HepG2 (cell line): ENCODE measurements around the gene BZW1. TPM values are rescaled to one million over a fixed set of nuclear protein-coding genes. Genes with fewer than 3 reads are reported as not detected.

Source experiments
- CBX5 ChIP-seq: sonication (generic); formaldehyde crosslinking; IDR thresholded peaks from 2 replicates; pipeline ENCODE4 v1.4.0; 2020; ENCODE audit warnings: missing genetic modification reagents, borderline replicate concordance
- CREM ChIP-seq, 2 experiments: sonication (generic) in 1 of 2; formaldehyde crosslinking in 1 of 2; IDR thresholded peaks; 2 replicates each; pipeline versions ENCODE4 v1.4.0 to v1.6.1; 2016 to 2020; ENCODE audit warnings: antibody characterized with exemption in 1 of 2, mild to moderate bottlenecking in 1 of 2, missing genetic modification reagents in 1 of 2
- FOSL2 ChIP-seq: sonication (generic); formaldehyde crosslinking; IDR thresholded peaks from 2 replicates; pipeline ENCODE4 v1.4.0; 2020; ENCODE audit warnings: missing genetic modification reagents
- FOXA3 ChIP-seq: IDR thresholded peaks from 2 replicates; pipeline ENCODE4 v1.6.1; 2016; ENCODE audit warnings: missing genetic modification reagents, missing compliant biosample characterization
- FOXK2 ChIP-seq: fragments of 450-650 bp; IDR thresholded peaks from 2 replicates; pipeline ENCODE4 v1.6.1; 2016
- MAFG ChIP-seq: sonication (generic); formaldehyde crosslinking; IDR thresholded peaks from 2 replicates; pipeline ENCODE4 v1.5.1; 2020; ENCODE audit warnings: mild to moderate bottlenecking, missing genetic modification reagents
- MIER2 ChIP-seq: IDR thresholded peaks from 2 replicates; pipeline ENCODE4 v1.6.1; 2016; ENCODE audit warnings: missing biosample characterization, missing genetic modification reagents
- MTF1 ChIP-seq: sonication (generic); formaldehyde crosslinking; IDR thresholded peaks from 2 replicates; pipeline ENCODE4 v1.5.0; 2020; ENCODE audit warnings: missing genetic modification reagents
- PPARG ChIP-seq: conservative IDR thresholded peaks from 2 replicates; pipeline ENCODE4 v1.6.1; 2016; ENCODE audit warnings: missing biosample characterization, missing genetic modification reagents
- TARDBP ChIP-seq: sonication (generic); formaldehyde crosslinking; IDR thresholded peaks from 2 replicates; pipeline ENCODE4 v1.8.0; 2022; ENCODE audit warnings: mild to moderate bottlenecking, missing genetic modification reagents
- TBL1XR1 ChIP-seq: fragments of 150-350 bp; IDR thresholded peaks from 2 replicates; pipeline ENCODE4 v1.6.1; 2014; ENCODE audit warnings: borderline replicate concordance, low read length; ENCODE audit not compliant: partially characterized antibody
- THYN1 ChIP-seq: sonication (generic); formaldehyde crosslinking; IDR thresholded peaks from 2 replicates; pipeline ENCODE4 v1.8.1; 2023; ENCODE audit warnings: low read depth, mild to moderate bottlenecking, moderate library complexity, missing genetic modification reagents, borderline replicate concordance
- ZBTB7B ChIP-seq: sonication (generic); formaldehyde crosslinking; IDR thresholded peaks from 2 replicates; pipeline ENCODE4 v1.4.0; 2020; ENCODE audit warnings: missing genetic modification reagents
- ZFP36 ChIP-seq: fragments of 150-350 bp; IDR thresholded peaks from 2 replicates; pipeline ENCODE4 v1.6.1; 2018; ENCODE audit warnings: borderline replicate concordance, low read length, low read depth; ENCODE audit not compliant: partially characterized antibody
- ZNF709 ChIP-seq: sonication (generic); formaldehyde crosslinking; IDR thresholded peaks from 2 replicates; pipeline ENCODE4 v1.5.0; 2020; ENCODE audit warnings: mild to moderate bottlenecking, missing genetic modification reagents
- ZNF766 ChIP-seq: sonication (generic); formaldehyde crosslinking; IDR thresholded peaks from 2 replicates; pipeline ENCODE4 v1.5.0; 2020; ENCODE audit warnings: missing genetic modification reagents, borderline replicate concordance
- polyA plus RNA-seq, 8 experiments: library from polyadenylated mRNA; depleted of rRNA in 3 of 8; stranded (reverse) in 7 of 8; unstranded in 1 of 8; fragments of >200 nt; fragmentation: Illumina TruSeq in 4 of 8; extraction: Trizol in 4 of 8; gene quantifications; 2 replicates each; pipeline versions ENCODE4 v1.2.1 to v1.2.3, GENCODE V29; 2011 to 2016; ENCODE audit warnings: low read depth in 4 of 8, missing spikeins in 1 of 8, mixed read lengths in 1 of 8; ENCODE audit not compliant: insufficient read depth in 1 of 8
- total RNA-seq, 5 experiments: library from RNA; depleted of rRNA; stranded (reverse); fragments of >200 nt; fragmentation: Illumina TruSeq; extraction: Trizol; gene quantifications; 2 replicates each; pipeline ENCODE4 v1.2.3, GENCODE V29; 2016; ENCODE audit warnings: low read depth in 1 of 5
- TF ChIP-seq, protein P1 (sequence below): sonication (generic); formaldehyde crosslinking; IDR thresholded peaks from 2 replicates; pipeline ENCODE4 v1.4.0; 2020; ENCODE audit warnings: missing genetic modification reagents, mild to moderate bottlenecking, borderline replicate concordance
- TF ChIP-seq, protein P2 (sequence below): IDR thresholded peaks from 2 replicates; pipeline ENCODE4 v1.6.1; 2016; ENCODE audit warnings: missing biosample characterization, missing genetic modification reagents, low read depth
- TF ChIP-seq, protein P3 (sequence below): sonication (generic); formaldehyde crosslinking; IDR thresholded peaks from 2 replicates; pipeline ENCODE4 v1.8.1; 2022; ENCODE audit warnings: low read depth, mild to moderate bottlenecking, missing genetic modification reagents
- TF ChIP-seq, protein P4 (sequence below): sonication (generic); formaldehyde crosslinking; IDR thresholded peaks from 2 replicates; pipeline ENCODE4 v1.8.1; 2022; ENCODE audit warnings: mild to moderate bottlenecking, missing genetic modification reagents

Gene BZW1
- total and polyA plus RNA-seq, 2 of the 13 experiments (the other 11 are each of a cell fraction or from before 2014, with no cell fraction given), result 106 to 384 TPM

DNA sequence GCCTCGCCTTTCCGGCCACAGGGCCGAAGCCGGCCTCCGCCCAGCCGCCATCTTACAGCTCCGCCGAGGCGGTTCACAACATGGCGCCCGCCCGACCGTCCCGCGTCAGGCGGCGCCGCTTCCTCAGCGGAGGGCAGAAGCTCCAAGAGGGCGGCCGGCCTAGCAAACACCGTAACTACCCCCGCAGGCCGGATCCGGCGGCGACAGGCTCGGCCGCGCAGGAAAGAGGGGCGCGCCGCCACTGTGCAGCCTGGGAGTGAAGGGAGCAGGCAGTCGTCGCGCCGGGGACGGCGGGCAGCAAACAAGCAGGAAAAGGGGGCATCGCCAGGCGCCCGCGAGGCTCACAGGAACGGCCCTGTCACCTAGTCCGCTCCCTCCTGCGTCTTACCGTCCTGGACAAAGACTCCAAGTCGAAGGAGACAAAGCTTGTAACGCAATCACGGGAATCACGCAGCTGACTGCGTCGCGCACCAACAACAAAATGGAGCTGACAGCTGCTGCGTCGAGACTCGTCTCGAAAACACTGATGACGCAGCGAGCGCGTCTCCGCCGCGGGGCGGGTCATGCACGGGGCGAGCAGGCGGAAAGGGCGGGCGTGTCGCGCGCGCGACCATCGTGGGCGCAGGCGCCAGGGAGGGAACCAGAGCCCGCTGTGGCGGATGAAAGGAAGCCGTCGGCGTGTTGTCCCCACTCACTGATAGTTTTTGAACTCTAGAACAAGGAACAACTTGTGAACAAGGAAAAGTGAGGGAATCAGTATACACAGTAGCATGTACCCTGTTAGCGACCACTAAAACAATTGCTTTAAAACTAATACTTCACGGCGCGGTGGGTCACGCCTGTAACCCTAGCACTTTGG is 52.7 kb downstream of the BZW1 start, which contains the start of gene CLK1 (continued):
- TF ChIP-seq, protein P1, sequence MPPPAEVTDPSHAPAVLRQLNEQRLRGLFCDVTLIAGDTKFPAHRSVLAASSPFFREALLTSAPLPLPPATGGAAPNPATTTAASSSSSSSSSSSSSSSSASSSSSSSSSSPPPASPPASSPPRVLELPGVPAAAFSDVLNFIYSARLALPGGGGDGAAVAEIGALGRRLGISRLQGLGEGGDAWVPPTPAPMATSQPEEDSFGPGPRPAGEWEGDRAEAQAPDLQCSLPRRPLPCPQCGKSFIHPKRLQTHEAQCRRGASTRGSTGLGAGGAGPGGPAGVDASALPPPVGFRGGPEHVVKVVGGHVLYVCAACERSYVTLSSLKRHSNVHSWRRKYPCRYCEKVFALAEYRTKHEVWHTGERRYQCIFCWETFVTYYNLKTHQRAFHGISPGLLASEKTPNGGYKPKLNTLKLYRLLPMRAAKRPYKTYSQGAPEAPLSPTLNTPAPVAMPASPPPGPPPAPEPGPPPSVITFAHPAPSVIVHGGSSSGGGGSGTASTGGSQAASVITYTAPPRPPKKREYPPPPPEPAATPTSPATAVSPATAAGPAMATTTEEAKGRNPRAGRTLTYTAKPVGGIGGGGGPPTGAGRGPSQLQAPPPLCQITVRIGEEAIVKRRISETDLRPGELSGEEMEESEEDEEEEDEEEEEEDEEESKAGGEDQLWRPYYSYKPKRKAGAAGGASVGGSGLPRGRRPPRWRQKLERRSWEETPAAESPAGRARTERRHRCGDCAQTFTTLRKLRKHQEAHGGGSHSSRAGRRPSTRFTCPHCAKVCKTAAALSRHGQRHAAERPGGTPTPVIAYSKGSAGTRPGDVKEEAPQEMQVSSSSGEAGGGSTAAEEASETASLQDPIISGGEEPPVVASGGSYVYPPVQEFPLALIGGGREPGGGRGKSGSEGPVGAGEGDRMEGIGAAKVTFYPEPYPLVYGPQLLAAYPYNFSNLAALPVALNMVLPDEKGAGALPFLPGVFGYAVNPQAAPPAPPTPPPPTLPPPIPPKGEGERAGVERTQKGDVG (CRISPR knock-in tag), result peak; percentile 95; the same call in 1 of the 2 replicates
- peak; percentile 22 for TF ChIP-seq TBL1XR1
- TF ChIP-seq MTF1, result peak; percentile 82
- peak; percentile 69 for TF ChIP-seq ZBTB7B (CRISPR knock-in tag)
- TF ChIP-seq ZFP36, result no peak
- TF ChIP-seq MIER2 (CRISPR knock-in tag), result peak; percentile 35; the same call in 1 of the 2 replicates
- peak; percentile 74 for TF ChIP-seq PPARG (CRISPR knock-in tag)
- TF ChIP-seq, protein P2, sequence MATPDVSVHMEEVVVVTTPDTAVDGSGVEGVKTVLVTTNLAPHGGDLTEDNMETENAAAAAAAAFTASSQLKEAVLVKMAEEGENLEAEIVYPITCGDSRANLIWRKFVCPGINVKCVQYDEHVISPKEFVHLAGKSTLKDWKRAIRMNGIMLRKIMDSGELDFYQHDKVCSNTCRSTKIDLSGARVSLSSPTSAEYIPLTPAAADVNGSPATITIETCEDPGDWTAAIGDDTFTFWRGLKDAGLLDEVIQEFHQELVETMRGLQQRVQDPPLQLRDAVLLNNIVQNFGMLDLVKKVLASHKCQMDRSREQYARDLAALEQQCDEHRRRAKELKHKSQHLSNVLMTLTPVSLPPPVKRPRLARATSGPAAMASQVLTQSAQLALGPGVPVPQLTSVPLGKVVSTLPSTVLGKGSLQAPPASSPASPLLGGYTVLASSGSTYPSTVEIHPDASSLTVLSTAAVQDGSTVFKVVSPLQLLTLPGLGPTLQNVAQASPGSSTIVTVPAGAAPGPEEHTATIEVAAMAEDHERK, result peak; percentile 71
- TF ChIP-seq, protein P3, sequence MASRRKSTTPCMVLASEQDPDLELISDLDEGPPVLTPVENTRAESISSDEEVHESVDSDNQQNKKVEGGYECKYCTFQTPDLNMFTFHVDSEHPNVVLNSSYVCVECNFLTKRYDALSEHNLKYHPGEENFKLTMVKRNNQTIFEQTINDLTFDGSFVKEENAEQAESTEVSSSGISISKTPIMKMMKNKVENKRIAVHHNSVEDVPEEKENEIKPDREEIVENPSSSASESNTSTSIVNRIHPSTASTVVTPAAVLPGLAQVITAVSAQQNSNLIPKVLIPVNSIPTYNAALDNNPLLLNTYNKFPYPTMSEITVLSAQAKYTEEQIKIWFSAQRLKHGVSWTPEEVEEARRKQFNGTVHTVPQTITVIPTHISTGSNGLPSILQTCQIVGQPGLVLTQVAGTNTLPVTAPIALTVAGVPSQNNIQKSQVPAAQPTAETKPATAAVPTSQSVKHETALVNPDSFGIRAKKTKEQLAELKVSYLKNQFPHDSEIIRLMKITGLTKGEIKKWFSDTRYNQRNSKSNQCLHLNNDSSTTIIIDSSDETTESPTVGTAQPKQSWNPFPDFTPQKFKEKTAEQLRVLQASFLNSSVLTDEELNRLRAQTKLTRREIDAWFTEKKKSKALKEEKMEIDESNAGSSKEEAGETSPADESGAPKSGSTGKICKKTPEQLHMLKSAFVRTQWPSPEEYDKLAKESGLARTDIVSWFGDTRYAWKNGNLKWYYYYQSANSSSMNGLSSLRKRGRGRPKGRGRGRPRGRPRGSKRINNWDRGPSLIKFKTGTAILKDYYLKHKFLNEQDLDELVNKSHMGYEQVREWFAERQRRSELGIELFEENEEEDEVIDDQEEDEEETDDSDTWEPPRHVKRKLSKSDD, result peak; percentile 99
- TF ChIP-seq ZNF766 (CRISPR knock-in tag), result peak; percentile 93
- peak; percentile 48; the same call in 1 of the 2 replicates for TF ChIP-seq FOXK2
- TF ChIP-seq FOSL2, result peak; percentile 88
- peak; percentile 85 for TF ChIP-seq FOXA3 (CRISPR knock-in tag)
- peak; percentile 90; the same call in 1 of the 2 replicates for TF ChIP-seq CBX5 (CRISPR knock-in tag)
- peak; percentile 91 for TF ChIP-seq CREM (IDR thresholded peaks at IDR 0.05)
- TF ChIP-seq CREM (CRISPR knock-in tag; IDR thresholded peaks at IDR 0.05), result 0 out of 2 replicates have a peak, but pooled peaks have one; percentile 55
- TF ChIP-seq THYN1 (CRISPR knock-in tag), result no peak
- peak; percentile 95 for TF ChIP-seq TARDBP
- peak; percentile 98 for TF ChIP-seq ZNF709 (CRISPR knock-in tag)
- TF ChIP-seq, protein P4, sequence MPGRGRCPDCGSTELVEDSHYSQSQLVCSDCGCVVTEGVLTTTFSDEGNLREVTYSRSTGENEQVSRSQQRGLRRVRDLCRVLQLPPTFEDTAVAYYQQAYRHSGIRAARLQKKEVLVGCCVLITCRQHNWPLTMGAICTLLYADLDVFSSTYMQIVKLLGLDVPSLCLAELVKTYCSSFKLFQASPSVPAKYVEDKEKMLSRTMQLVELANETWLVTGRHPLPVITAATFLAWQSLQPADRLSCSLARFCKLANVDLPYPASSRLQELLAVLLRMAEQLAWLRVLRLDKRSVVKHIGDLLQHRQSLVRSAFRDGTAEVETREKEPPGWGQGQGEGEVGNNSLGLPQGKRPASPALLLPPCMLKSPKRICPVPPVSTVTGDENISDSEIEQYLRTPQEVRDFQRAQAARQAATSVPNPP (CRISPR knock-in tag), result peak; percentile 90; the same call in 1 of the 2 replicates
- TF ChIP-seq MAFG, result no peak
